ENCODE results near the gene SFPQ. TPM values are rescaled to one million over a fixed set of nuclear protein-coding genes. Genes with fewer than 3 reads are reported as not detected.

SFPQ gene
- 200 and 275 TPM in 2 replicates for total RNA-seq

GRCh38 chr1:35192853-35193664 lies at the start of gene SFPQ:
Gene SFPQ (minus strand): TSS chr1:35193145. CDS start chr1:35193049, 96 bp downstream.

Small RNA genes lying within 50 kb of the gene (small RNA-seq; reads per million reads assigned to genes)
- not detected for gene RF00019 (ENCODE audit: low replicate concordance)

Other genes with a start within 250 kb of the SFPQ start
- gene TMEM35B, start 207.8 kb downstream of the SFPQ start, total RNA-seq: 22.3 and 26.9 TPM in 2 replicates
- gene ZMYM6, start 161.2 kb downstream of the SFPQ start, total RNA-seq: 12.9 and 22.2 TPM in 2 replicates
- gene ZMYM1, start 113.8 kb downstream of the SFPQ start, total RNA-seq: 9.8 and 27.2 TPM in 2 replicates
- 48.7 and 50.1 TPM in 2 replicates for gene ZMYM4, start 75.6 kb upstream of the SFPQ start, total RNA-seq

Data from placental pericyte (primary cell).